NCI-H2029 treated with DMSO at 0.1 percent for 48 hours (cell line): Measurements from ENCODE around the gene TRIM65.
A peak's percentile ranks its signal among the peaks of the same experiment; 100 is the strongest.
"Not testable (repeated sequence)": the region's sequence is repeated elsewhere in the genome, so short reads cannot be mapped to it uniquely, and the experiment has no call there.

Source experiments
- DNase-seq: peaks from one replicate; lab custom pipeline; 2025; lab: John Stamatoyannopoulos, UW

TRIM65 gene

DNA sequence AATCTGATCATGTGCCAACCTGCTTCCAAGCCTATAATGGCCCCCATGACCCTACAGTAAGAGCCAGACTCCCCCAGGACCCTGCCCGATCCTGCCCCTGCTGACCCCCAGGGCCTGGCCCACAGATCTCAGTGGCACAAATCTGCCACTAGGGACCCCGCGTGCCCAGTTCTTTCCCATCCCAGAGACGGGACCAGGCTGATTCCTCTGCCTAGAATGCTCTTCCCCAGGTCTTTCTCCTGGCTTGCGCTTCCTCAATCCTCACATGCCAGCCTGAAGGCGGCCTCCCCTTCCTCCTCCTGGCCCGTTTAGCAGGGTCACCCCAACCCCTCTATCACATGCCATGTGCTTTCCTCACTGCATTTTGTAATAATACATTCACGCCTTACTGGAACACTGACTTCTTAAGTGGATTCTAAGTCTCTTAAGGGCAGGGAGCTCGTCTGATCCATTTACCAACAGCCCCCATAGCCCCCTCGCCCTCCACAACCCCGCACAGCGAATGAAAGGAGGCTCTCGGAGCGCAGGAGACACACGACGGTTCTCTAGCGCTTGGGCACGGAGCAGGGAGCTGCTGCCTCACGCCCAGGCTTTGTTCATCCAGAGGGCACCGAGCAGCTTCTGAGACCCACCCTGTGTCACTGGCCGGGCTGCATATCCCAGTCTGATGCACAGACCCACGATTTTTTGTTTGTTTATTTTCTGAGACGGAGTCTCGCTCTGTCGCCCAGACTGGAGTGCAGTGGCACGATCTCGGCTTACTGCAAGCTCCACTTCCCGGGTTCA is 1.2 kb downstream of the TRIM65 start:
- DNase-seq, result no peak

DNA sequence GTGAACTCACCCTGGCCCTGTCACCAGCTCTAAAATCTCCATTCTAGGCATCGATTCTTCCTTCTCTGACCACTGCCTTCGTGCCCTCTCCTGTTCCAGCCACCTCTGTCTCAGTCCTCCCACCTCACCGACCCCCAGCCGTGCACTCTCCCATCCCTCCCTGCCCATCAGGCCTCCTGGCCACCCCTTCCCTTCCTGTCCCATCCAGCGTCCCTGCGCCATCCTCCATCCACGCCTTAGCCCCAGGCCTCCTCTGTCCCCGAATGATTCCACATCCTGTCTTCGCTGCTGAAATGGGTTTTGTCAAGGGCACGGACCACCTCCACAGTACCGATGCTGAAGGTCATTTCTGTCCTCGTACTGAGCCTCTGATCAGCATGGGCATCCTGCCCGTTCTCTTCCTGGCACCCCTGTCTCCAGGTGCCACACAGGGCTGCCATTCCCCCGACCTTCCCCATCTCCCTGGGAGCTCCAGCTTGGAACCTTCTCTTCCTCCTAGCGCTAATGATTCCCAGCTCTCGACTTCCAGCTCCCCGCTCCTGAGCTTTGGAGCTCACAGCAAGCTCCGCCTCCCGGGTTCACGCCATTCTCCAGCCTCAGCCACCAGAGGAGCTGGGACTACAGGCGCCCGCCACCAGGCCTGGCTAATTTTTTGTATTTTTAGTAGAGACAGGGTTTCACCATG is 2.6 kb downstream of the TRIM65 start:
- DNase-seq, result no peak

DNA sequence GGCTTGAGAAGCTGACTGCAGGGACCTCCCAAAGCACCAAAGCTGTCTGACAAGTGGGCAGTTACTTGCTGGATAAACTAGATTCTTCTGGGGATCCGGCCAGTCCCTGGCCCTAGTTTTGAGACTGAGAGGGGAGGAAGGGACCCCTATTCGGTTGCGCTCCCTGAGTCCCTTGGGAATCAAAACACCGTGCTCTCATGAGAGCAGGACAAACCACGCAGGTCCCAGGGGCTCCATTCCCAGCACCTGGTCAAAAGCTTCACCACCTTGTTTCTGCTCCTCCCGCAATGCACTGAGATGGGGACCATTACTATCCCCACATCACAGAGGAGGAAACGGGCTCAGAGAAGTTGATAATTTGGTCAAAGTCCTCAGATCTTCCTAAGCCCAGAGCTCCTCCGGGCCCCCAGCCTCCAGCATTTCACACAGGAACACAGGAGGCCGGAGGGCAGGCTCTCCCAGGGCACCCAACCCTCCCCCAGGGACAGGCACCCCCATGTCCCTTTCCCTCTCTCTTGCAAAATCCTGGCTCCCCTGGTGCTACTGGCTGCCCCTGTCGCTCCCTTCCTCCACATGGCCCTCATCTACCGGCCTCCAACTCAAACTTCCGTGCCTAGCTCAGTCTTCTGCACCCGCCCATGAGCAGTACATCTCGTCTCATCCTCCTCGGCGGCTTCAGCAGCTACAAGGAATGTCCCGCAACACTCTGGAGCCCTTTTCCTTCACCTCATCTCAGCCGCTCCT is 3.3 kb downstream of the TRIM65 start:
- no peak for DNase-seq

DNA sequence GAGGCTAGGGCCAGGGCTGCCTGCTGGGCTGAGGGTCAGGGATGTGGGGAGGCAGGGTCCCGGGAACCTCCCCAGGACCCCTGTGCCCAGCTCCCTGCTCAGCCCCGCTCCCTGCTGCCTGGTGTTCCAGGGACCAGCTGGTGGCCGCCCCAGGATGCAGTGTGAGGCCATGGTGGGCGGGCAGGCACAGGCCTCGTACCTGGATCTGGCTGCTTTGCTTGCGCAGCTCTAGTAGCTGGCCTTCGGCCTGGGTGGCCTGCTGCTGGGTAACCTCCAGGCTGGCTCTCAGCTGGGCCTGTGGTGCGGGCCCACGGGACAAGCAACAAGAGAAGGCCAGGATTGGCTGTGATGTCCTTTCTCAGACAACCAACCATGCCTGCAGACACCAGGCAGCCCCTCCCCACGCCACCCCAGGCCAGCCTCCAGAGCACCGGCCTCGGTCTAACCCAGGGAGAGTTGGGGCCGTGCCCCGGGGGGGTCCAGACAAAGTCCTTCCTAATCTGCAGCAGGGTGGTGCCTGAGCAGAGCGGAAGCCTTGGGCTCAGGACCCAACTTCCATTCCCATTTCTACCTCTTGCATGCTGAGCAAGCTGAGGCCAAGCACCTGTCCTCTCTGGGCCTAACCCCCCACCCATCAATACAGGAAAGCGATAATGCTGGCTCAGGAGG is 4.1 kb downstream of the TRIM65 start:
- no peak for DNase-seq

DNA sequence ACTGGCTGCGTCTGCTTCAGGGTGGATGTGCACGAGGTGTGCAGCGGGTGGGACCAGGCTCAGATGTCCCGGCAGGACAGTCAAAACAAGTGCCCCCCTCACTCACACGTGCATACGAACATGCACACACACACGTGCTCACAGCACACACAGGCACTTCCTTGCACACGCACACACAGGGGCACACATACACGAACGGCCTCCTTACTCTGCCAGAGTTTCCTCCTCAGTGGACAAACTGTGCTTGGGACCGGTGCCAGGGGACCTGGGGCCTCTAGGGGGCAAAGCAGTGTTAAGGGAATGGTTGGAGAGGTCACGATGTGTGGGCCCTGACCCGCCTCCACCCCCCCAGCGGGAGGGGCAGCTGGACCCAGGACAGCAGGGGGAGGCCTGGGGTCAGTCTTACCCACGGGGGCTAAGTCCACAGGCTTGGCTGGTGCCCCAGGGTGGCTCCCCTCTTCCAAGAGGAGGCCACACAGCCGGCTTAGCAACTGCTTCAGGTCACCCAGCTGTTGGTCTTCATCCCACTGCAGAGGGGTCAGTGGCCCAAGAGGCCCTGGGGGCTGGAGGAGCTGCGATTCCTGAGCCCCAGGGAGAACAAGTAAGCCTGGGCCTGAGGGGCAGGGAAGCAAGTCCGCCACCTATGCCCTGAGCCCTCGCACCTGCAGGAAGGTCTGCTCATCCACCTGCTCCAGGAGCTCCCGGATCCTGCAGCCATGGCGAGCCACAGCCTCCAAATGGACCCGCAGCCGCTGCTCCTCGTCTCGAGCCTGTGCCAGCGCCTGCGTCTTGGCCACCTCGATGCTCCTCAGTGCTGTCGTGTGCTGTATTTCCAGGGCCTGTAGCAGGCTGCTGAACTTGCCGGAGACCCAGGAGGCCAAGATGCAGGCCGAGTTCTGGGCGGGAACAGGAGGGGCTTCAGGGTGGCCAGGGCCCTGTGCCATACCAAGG is 4.9 kb downstream of the TRIM65 start:
- DNase-seq, result no peak

DNA sequence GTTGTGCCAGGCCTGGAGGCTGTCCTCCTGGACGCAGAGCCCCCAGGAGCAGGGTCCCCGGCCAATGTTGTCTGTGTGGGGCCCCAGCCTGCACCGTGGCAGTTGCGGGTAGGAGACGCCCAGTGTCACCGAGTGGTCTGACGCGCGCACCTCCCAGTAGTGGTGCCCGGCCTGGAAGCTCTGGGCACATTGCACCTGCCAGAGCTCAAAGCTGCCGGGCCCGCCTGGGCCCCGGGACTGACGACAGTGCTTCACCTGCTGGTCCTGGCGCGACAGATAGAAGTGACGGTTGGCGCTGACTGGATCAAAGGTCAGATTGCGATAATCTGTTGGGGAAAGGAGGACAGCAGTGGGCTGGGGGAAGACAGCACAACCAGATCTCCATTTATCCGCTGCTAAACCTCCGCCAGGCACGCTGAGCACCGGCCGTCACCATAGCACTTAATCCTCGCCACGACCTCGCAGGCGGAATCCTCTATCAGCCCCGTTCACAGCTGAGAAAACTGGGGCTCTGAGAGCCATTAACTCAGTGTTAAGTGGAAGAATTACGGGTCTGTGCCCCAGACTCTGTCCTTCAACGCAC is 5.6 kb downstream of the TRIM65 start:
- no peak for DNase-seq

DNA sequence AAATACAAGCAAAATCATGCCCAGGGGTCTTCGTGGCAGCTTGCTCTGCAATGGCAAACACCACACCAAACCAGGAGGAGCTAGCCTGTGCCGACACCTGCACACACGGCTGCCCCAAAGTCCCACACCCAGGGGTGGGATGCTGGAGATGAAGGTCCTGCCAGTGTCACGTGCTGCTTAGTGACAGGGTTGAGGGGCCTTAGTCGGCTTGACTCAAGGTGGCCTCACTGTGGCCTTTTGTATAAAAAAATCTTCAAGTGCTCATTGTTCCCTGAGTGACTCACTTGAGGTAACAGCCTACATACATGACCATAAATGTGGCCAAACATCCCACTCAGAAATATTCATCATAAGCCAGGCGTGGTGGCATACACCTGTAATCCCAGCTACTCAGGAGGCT is 7.3 kb downstream of the TRIM65 start:
- no peak for DNase-seq

DNA sequence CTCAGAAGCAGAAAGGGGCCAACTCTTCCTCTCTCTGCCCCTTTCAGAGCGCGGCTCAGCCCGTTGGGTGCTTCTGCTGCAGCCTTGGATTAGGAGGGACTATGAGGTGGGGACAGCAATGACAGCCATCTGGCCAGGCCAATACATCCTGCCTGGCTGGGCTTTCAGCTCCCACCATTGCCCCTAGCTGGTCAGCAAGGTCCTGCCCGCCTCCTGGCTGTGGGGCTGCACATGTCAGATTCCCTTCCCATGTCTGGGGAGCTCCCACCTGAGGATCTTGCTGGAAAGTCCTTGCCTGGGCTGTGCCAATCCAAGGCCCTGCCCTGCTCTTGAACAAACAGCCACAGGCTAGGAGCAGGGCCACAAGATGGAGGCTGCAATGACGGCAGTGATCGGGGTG is 8.3 kb downstream of the TRIM65 start:
- DNase-seq, result no peak

DNA sequence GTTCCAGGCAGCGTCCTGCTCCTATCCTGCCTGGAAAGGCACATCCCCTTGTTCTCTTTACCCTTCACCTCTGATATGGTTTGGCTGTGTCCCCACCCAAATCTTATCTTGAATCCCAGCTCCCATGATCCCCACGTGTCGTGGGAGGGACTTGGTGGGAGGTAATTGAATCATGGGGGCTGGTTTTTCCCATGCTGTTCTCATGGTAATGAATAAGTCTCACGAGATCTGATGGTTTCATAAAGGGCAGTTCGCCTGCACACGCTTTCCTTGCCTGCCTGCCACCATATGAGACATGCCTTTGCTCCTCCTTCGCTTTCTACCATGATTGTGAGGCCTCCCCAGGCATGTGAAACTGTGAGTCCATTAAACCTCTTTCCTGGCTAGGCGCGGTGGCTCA is 10.9 kb downstream of the TRIM65 start:
- DNase-seq, result not testable (repeated sequence)

DNA sequence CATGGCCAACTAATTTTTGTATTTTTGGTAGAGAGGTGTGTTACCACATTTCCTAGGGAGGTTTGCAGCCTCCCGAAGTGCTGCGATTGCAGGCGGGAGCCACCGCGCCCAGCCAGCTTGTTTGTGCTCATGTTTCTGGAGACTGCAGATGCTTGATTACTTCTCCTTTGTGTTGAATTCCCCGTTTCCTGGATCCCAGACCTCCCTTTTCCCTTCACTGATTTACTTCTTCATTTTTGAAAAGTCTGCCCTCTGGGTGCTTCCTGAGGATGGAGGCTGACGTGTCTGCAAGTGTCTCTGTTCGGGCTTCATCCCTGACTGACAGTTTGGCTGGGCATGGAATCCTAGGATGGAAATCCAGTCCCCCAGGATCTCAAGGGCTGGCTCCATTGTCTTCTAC is 11.3 kb downstream of the TRIM65 start:
- DNase-seq, result no peak

DNA sequence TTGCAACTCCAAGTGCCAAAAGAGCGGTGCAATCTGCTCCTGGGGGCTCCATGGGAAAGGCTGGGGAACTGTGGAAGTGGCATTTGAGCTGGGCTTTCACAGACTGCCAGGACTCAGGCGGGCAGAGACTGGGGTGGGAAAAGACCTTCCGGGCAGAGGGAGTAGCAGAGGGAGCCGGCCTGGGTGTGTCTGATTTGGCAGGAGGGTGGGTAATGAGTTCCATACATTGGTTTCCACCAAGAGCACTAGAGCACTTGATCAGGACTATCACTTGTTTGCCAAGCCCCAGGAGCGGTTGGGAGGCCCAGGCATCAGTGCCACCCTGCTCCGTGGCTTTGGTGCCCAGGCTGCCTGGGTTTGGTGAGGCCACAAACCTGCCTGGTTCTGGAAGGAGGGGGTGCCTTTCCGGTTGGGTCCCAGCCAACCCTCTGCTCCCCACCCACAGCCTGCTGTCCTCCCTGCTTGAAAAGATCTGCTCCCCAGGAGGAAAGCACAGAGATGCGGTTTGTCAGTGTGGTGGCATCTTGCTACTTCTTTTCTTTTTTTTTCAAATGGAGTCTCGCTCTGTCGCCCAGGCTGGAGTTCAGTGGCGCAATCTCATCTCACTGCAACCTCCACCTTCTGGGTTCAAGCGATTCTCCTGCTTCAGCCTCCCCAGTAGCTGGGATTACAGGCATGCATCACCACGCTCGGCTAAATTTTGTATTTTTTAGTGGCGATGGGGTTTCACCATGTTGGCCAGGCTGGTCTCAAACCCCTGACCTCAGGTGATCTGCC is 14.9 kb downstream of the TRIM65 start:
- no peak for DNase-seq

DNA sequence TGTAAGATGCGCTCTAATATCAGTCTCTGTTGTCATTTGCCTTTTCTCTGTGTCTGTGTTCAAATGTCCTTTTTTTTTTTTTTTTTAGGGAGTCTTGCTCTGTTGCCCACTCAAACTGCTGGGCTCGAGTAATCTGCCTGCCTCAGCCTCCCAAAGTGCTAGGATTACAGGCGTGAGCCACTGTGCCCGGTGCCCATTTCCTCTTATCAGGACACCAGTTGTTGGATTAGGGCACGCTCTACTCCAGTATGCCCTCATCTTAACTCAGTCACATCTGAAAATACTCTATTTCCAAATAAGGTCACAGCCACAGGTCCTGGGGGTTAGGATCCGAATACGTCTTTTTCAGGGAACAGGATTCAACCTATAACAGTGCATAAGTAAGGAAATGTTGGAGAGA is 16.5 kb downstream of the TRIM65 start:
- DNase-seq, result no peak

DNA sequence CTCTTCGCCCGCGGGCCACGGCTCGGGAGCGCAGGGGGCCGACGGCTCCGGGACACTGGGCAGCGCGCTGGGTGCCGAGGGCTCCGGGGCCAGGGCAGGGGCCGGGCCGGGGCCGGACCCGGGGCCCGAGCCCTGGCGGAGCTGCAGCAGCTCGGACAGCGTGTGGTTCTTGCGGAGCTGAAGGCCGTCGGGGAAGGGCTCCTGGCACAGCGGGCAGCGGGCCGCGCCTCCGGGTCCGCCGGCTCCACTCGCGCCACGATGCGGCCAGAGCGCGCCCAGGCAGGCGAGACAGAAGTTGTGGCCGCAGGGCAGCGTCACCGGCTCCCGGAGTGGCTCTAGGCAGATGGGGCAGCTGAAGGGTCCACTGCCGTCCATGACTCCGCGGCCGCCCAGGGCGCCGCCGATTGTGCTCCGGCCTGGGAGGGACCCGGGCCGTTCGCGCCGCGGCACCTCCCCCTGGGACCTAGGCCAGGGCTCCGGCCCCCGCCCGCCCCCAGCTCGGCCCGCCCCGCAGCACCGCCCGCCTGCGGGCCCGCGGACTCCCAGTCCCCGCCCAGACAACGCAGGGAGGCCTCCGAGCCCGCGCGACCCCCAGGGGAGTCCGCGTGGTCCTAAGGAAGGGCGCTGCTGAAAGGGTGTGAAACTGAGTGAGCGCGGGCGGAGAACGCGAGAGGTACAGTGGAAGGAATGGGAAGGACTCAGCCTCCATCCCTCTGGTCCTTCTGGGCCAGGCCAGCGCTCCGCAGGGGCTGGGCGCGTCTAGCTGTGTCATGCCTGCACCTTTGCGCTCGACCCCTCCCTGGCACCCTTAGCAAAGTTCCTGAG is 18.4 kb downstream of the TRIM65 start, which contains the start of gene TRIM47:
TSS of gene TRIM47 (minus strand) at position 408 of the 825 bp plus-strand sequence. CDS start at position 375, 33 bp downstream.
- DNase-seq, result no peak

DNA sequence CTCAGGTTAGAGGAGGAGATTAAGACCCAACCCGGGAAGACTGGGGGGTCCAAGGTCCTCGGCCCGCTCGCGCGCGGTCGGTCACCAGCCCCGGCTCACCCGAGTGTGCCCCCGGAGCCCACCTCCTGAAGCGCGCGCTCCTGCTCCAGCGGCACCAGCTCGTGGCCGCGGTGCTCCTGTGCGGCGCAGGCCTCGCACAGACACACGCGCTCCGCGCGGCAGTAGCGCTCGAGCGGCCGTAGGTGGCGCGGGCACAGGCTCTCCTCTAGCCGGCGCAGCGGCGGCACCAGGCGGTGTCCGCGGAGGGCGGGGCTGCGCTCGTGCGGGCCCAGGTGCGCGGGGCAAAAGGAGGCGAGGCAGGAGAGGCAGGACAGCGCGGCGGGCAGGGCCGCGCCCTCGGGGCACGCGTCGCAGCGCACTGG is 19.0 kb downstream of the TRIM65 start:
- DNase-seq, result no peak

DNA sequence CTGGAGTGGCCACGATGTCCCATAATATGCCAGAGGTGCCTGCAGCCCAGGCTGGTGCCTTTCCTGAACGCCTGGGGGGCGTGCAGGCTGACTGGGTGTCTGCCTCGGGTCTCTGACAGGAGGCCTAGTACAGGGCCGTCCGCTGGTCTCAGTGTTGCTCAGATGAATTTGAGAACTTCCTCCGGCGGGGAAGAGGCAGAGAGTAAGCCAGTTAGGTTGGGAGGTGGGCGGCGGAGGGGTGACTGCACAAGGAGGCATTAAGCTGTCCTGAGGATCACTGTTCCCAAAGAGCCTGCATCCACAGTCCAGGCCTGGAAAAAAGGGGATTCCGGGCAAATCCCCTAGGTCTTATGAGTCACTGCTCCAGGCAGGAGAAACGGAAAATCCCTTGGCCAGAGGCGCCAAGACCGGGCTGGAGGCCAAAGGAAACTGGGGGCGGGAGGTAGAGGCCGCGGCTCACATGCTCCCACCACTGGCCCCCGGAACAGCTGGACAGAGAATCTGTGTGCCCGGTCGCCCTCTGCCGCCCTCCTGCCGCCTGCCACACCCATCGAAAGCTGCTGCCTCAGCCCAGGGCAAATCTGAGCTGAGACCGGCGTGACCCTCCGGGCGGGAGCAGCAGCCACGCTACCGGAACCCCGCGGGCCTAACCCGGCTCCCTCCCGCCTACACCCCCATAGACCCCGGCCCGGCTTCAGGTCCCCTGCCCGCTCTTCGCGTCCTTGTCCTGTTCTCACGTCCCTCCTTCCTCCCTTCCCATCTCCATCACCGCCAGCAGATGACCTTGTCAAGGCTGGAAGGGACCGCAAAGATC is 19.6 kb downstream of the TRIM65 start:
- DNase-seq, result no peak

DNA sequence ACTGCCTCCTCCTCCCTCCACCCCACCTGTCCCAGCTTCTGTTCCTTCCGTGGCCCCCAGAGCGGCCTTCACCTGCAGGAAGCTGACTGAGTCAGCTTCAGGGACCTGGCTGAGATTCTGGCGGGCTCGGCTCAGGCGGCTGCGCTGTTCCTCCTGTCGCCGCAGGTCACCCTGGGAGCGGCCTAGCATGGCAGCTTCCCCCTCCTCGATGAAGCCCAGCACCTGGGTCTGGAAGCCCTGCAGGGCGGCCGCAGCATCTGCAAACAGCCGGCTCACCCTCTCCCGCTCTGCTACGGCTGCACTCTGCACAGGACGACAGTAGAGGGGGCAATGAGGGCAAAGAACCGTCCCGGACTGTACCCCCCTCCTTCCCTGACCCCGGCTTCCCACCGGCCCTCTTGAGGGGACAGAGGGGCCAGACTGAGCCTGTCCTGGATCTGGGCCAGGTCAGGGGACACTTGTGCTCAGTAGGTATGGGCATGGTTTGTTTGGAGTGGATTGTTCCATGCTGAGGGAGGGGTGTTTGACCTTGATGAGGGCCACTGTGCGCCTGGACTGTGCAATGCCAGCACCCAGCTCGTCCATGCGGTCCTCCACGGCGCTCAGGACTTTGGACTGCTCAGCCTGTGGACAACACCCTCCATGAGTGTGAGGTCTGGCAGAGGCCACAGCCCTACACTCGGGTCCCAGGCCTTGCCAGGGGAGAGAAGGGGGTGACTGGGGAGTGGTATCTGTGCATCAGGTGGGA is 20.4 kb downstream of the TRIM65 start:
- DNase-seq, result no peak

DNA sequence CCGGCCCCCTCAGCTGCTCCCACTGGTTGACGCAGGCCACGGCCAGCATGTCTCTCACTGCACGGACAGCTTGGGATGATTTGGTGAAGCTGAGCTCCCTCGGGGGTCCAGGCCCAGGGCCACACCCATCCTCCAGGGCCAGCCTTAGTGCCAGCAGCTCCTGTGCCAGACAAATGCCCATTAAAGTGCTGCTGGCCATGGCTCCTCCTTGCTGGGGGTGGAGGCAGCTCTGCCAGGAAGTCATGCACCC is 20.9 kb downstream of the TRIM65 start:
- peak; percentile 57 for DNase-seq
